BJ (cell line): ENCODE data around the gene CTSZ. TPM values are rescaled to one million over a fixed set of nuclear protein-coding genes. Genes with fewer than 3 reads are reported as not detected.

Experiments
- CTCF ChIA-PET: fragments of 350-600 bp; formaldehyde crosslinking; extraction: SDS; loops from one replicate; lab custom pipeline; 2021; ENCODE audit warnings: antibody characterized with exemption, inconsistent platforms; lab: Yijun Ruan, JAX
- POLR2A ChIA-PET: fragments of 300-600 bp; sonication (Branson Sonifier 250); formaldehyde crosslinking; extraction: SDS; loops from one replicate; lab custom pipeline; 2021; ENCODE audit warnings: antibody characterized with exemption; lab: Charles Lee
- DNase-seq: peaks from one replicate; pipeline ENCODE4 v3.0.0-alpha.2; 2011; ENCODE audit warnings: low read depth
- H3K27me3 ChIP-seq: 2 replicates; pipeline ENCODE4 v1.6.0; 2011; ENCODE audit warnings: low read length; ENCODE audit not compliant: control insufficient read depth, insufficient read depth
- H3K36me3 ChIP-seq: 2 replicates; pipeline ENCODE4 v1.5.1; 2011; ENCODE audit warnings: low read length; ENCODE audit not compliant: control insufficient read depth, insufficient read depth
- H3K4me3 ChIP-seq: 2 replicates; pipeline ENCODE4 v1.5.1; 2011; ENCODE audit warnings: low read depth, mild to moderate bottlenecking, control low read depth, low read length
- polyA plus RNA-seq: library from polyadenylated mRNA; depleted of rRNA; stranded (reverse); fragments of >200 nt; gene quantifications from 2 replicates; pipeline ENCODE4 v1.2.3, GENCODE V29; 2011
- TF ChIP-seq, protein P1 (sequence below): IDR thresholded peaks from 2 replicates; pipeline ENCODE4 v1.5.1; 2011; ENCODE audit warnings: low read depth, mild to moderate bottlenecking, control low read depth, inconsistent platforms, low read length, moderate library complexity; ENCODE audit not compliant: insufficient read depth

The CTSZ gene
- polyA plus RNA-seq, 1 experiment, result 288 TPM

GRCh38 chr20:58993332-58994248 is 13.5 kb downstream of the CTSZ start:
- Histone ChIP-seq H3K36me3 (peaks cover 51% of the 10 kb centered on the region), H3K4me3 (no peak overlapping the region), H3K27me3 (no peaks in the 10 kb centered on the region)
- ChIA-PET CTCF (interaction anchor here (0.8 kb wide), 1 partner anchor 9 kb away, joined by 3 read pairs; no protein-coding TSS in a partner anchor), POLR2A (interaction anchor here (0.6 kb wide), 1 partner anchor 354 kb away, joined by 4 read pairs; no protein-coding TSS in a partner anchor)
- TF ChIP-seq, protein P1, sequence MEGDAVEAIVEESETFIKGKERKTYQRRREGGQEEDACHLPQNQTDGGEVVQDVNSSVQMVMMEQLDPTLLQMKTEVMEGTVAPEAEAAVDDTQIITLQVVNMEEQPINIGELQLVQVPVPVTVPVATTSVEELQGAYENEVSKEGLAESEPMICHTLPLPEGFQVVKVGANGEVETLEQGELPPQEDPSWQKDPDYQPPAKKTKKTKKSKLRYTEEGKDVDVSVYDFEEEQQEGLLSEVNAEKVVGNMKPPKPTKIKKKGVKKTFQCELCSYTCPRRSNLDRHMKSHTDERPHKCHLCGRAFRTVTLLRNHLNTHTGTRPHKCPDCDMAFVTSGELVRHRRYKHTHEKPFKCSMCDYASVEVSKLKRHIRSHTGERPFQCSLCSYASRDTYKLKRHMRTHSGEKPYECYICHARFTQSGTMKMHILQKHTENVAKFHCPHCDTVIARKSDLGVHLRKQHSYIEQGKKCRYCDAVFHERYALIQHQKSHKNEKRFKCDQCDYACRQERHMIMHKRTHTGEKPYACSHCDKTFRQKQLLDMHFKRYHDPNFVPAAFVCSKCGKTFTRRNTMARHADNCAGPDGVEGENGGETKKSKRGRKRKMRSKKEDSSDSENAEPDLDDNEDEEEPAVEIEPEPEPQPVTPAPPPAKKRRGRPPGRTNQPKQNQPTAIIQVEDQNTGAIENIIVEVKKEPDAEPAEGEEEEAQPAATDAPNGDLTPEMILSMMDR, result no peak
- DNase-seq, result no peak

DNA sequence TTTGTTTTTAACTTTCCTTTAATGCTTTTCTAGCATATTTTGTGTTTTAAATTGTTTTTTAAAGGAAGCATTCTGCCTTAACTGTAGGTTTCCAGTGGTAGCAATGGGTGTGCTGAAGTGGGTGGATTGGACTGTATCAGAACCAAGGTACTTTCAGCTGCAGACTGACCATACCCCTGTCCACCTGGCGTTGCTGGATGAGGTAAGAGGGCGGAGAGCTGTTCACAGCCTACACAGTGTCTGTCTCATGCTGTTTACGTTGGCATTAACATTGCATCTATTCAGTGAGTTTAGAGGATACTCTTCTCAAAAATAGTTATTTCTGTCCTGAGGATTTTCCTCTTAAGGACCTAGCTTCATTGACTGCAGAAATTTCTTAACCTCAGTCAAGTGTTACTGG is 14.1 kb downstream of the CTSZ start:
- Histone ChIP-seq H3K27me3 (no peaks in the 10 kb centered on the region), H3K4me3 (no peak overlapping the region), H3K36me3 (peaks cover 58% of the 10 kb centered on the region)
- CTCF ChIA-PET, result interaction anchor here (0.8 kb wide), 1 partner anchor 8 kb away, joined by 3 read pairs; no protein-coding TSS in a partner anchor
- TF ChIP-seq, protein P1, result no peak
- DNase-seq, result no peak
- POLR2A ChIA-PET, result interaction anchor here (0.6 kb wide), 1 partner anchor 353 kb away, joined by 4 read pairs; no protein-coding TSS in a partner anchor

- TF ChIP-seq, protein P1, result no peak
- ChIA-PET CTCF (no interaction called here), POLR2A (no interaction called here)
Observed at GRCh38 chr20:58991715-58992114, 15.3 kb downstream of the CTSZ start.

GRCh38 chr20:58990651-58991445 is 16.2 kb downstream of the CTSZ start:
- DNase-seq, result no peak
- CTCF ChIA-PET, result interaction anchor here (1.6 kb wide), 1 partner anchor 10 kb away, joined by 5 read pairs; no protein-coding TSS in a partner anchor
- no peak overlapping the region for H3K4me3 ChIP-seq
- no peaks in the 10 kb centered on the region for H3K27me3 ChIP-seq
- POLR2A ChIA-PET, result no interaction called here
- TF ChIP-seq, protein P1, result no peak
- H3K36me3 ChIP-seq, result peaks cover 55% of the 10 kb centered on the region

More at GRCh38 chr20:58991715-58992114, 15.3 kb downstream of the CTSZ start:
- no peak for DNase-seq
- peaks cover 58% of the 10 kb centered on the region for H3K36me3 ChIP-seq
- H3K4me3 ChIP-seq, result no peak overlapping the region
- no peaks in the 10 kb centered on the region for H3K27me3 ChIP-seq

GRCh38 chr20:58989196-58989595 is 17.9 kb downstream of the CTSZ start:
- POLR2A ChIA-PET, result no interaction called here
- TF ChIP-seq, protein P1, result no peak
- Histone ChIP-seq H3K4me3 (no peak overlapping the region), H3K36me3 (peaks cover 50% of the 10 kb centered on the region), H3K27me3 (no peaks in the 10 kb centered on the region)
- CTCF ChIA-PET, result interaction anchor here (1.6 kb wide), 1 partner anchor 12 kb away, joined by 5 read pairs; no protein-coding TSS in a partner anchor
- DNase-seq, result no peak
